RWPE2 (cell line): ENCODE data around the gene CTSC.

Source experiments
- ATAC-seq: fragments of 200-7000 bp; cut with Tn5 transposase; 3 replicates; pipeline ENCODE4 v1.9.1; 2021; ENCODE audit warnings: low read depth
- DNase-seq: peaks from one replicate; pipeline ENCODE4 v3.0.0-alpha.2; 2020; ENCODE audit warnings: low spot score
- H3K27ac ChIP-seq: fragments of 450-650 bp; 2 replicates; pipeline ENCODE4 v1.5.1; 2017; ENCODE audit warnings: mild to moderate bottlenecking; ENCODE audit not compliant: poor library complexity, severe bottlenecking
- H3K27me3 ChIP-seq: fragments of 250-450 bp; sonication (Bioruptor Pico); 2 replicates; pipeline ENCODE4 v1.5.1; 2021; ENCODE audit warnings: mild to moderate bottlenecking, moderate library complexity; ENCODE audit not compliant: insufficient read depth, poor library complexity, severe bottlenecking
- H3K36me3 ChIP-seq: fragments of 250-450 bp; sonication (Bioruptor Pico); 2 replicates; pipeline ENCODE4 v1.5.1; 2020; ENCODE audit warnings: low read depth, mild to moderate bottlenecking, moderate library complexity
- H3K4me1 ChIP-seq: fragments of 250-450 bp; sonication (Bioruptor Pico); 2 replicates; pipeline ENCODE4 v1.5.1; 2021; ENCODE audit warnings: mild to moderate bottlenecking, moderate library complexity; ENCODE audit not compliant: insufficient read depth, poor library complexity, severe bottlenecking
- H3K4me3 ChIP-seq: fragments of 250-450 bp; sonication (Bioruptor Pico); 2 replicates; pipeline ENCODE4 v1.5.1; 2021; ENCODE audit warnings: mild to moderate bottlenecking, moderate library complexity; ENCODE audit not compliant: severe bottlenecking
- H3K9me3 ChIP-seq: fragments of 250-450 bp; sonication (Bioruptor Pico); 2 replicates; pipeline ENCODE4 v1.5.1; 2021; ENCODE audit warnings: mild to moderate bottlenecking, moderate library complexity; ENCODE audit not compliant: severe bottlenecking
- TF ChIP-seq, protein P1 (sequence below): fragments of 450-650 bp; IDR thresholded peaks from one replicate; pipeline ENCODE4 v1.5.1; 2017; ENCODE audit warnings: mild to moderate bottlenecking, moderate library complexity; ENCODE audit not compliant: poor library complexity, severe bottlenecking

CTSC gene

DNA sequence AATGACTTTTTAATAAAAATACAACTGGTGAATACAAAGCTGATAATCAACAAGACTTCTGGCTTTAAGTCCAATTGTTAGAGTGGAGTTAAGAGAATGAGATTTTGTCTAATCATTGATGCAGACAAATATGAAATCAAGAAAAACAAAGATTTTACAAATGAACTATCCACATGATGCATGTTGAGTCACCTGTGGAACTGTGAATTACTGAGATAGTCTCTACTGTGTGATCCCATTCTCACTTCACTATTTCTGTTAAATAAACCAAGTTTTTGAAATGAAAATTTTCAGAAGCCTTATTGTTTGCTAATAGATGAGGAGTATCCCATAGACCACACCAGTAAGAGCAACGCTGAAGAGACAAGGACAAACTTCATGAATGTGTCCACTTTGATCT lies 8.4 kb upstream of the CTSC start:
- Histone ChIP-seq H3K27me3 (no peaks in the 10 kb centered on the region), H3K4me3 (no peak overlapping the region), H3K36me3 (no peaks in the 10 kb centered on the region), H3K9me3 (no peaks in the 10 kb centered on the region), H3K27ac (no peak overlapping the region), H3K4me1 (peaks cover 8% of the 10 kb centered on the region)
- ATAC-seq = no peak
- no peak for DNase-seq
- TF ChIP-seq, protein P1, sequence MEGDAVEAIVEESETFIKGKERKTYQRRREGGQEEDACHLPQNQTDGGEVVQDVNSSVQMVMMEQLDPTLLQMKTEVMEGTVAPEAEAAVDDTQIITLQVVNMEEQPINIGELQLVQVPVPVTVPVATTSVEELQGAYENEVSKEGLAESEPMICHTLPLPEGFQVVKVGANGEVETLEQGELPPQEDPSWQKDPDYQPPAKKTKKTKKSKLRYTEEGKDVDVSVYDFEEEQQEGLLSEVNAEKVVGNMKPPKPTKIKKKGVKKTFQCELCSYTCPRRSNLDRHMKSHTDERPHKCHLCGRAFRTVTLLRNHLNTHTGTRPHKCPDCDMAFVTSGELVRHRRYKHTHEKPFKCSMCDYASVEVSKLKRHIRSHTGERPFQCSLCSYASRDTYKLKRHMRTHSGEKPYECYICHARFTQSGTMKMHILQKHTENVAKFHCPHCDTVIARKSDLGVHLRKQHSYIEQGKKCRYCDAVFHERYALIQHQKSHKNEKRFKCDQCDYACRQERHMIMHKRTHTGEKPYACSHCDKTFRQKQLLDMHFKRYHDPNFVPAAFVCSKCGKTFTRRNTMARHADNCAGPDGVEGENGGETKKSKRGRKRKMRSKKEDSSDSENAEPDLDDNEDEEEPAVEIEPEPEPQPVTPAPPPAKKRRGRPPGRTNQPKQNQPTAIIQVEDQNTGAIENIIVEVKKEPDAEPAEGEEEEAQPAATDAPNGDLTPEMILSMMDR = no peak

- no peaks in the 10 kb centered on the region for H3K36me3 ChIP-seq
- no peak overlapping the region for H3K4me3 ChIP-seq
- ATAC-seq (peak; percentile 58; the same call in 1 of the 3 replicates), DNase-seq (no peak)
- no peaks in the 10 kb centered on the region for H3K27me3 ChIP-seq
- TF ChIP-seq, protein P1 = no peak
- no peak overlapping the region for H3K27ac ChIP-seq
- no peaks in the 10 kb centered on the region for H3K9me3 ChIP-seq
- H3K4me1 ChIP-seq = peaks cover 8% of the 10 kb centered on the region
Measured at GRCh38 chr11:88345408-88345807, 7.9 kb upstream of the CTSC start.

GRCh38 chr11:88344869-88345268 lies 7.3 kb upstream of the CTSC start:
- no peak overlapping the region for H3K4me3 ChIP-seq
- TF ChIP-seq, protein P1 = no peak
- no peak for ATAC-seq
- no peaks in the 10 kb centered on the region for H3K27me3 ChIP-seq
- no peaks in the 10 kb centered on the region for H3K9me3 ChIP-seq
- no peaks in the 10 kb centered on the region for H3K36me3 ChIP-seq
- H3K27ac ChIP-seq = no peak overlapping the region
- peaks cover 8% of the 10 kb centered on the region for H3K4me1 ChIP-seq
- no peak for DNase-seq

- H3K4me3 ChIP-seq = no peak overlapping the region
- no peaks in the 10 kb centered on the region for H3K9me3 ChIP-seq
- TF ChIP-seq, protein P1 = no peak
- H3K27ac ChIP-seq = no peak overlapping the region
- H3K27me3 ChIP-seq = no peaks in the 10 kb centered on the region
- DNase-seq = no peak
- ATAC-seq = no peak
- no peaks in the 10 kb centered on the region for H3K36me3 ChIP-seq
- H3K4me1 ChIP-seq = peaks cover 16% of the 10 kb centered on the region
Measured at GRCh38 chr11:88341522-88342251, 4.2 kb upstream of the CTSC start.

DNA sequence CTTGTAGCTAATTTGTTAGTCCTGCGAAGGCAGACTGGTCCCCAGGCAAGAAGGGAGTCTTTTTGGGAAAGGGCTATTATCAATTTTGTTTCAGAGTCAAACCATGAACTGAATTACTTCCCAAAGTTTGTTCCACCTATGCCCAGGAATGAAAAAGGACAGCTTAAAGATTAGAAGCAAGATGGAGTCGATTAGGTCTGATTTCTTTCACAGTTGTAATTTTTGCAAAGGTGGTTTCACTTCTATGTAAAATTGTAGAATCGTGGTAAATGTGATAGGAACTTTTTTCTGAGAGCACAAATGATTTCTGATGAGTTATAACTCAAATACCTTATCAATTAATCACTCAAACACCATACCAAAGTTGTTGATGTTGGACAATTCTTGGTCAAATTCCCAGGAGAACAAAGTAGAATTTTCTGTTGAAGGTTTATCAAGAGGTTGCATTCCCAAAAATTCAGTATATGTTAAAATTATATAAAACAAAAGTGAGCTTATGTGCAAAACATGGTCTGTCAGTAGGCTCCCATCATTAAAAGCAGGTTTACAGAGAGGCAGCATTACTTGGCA lies 2.9 kb upstream of the CTSC start:
- Histone ChIP-seq H3K4me1 (peaks cover 17% of the 10 kb centered on the region), H3K36me3 (peaks cover 5% of the 10 kb centered on the region), H3K4me3 (no peak overlapping the region), H3K27ac (no peak overlapping the region), H3K9me3 (no peaks in the 10 kb centered on the region), H3K27me3 (no peaks in the 10 kb centered on the region)
- no peak for ATAC-seq
- TF ChIP-seq, protein P1 = no peak
- no peak for DNase-seq
